C4-2B (cell line): ENCODE measurements around the gene AUTS2.

Source experiments
- H3K27ac ChIP-seq: fragments of 450-650 bp; 2 replicates; pipeline ENCODE4 v1.5.1; 2017
- CTCF ChIP-seq: fragments of 450-650 bp; conservative IDR thresholded peaks from 2 replicates; pipeline ENCODE4 v1.5.1; 2017; ENCODE audit warnings: mild to moderate bottlenecking
- ZFX ChIP-seq: fragments of 450-650 bp; IDR thresholded peaks from 2 replicates; pipeline ENCODE4 v1.6.1; 2017

The AUTS2 gene

GRCh38 chr7:69600710-69601519 is 2.6 kb downstream of the AUTS2 start:
- TF ChIP-seq CTCF (no peak), ZFX (no peak)
- no peak overlapping the region for H3K27ac ChIP-seq

- no peak overlapping the region for H3K27ac ChIP-seq
- TF ChIP-seq ZFX (no peak), CTCF (no peak)
These were observed 4.2 kb downstream of the AUTS2 start for GRCh38 chr7:69602522-69602921.

GRCh38 chr7:69603351-69603750 is 5.1 kb downstream of the AUTS2 start:
- no peak for TF ChIP-seq ZFX
- no peak for TF ChIP-seq CTCF
- no peak overlapping the region for H3K27ac ChIP-seq

GRCh38 chr7:69603937-69604494 is 5.7 kb downstream of the AUTS2 start:
- TF ChIP-seq CTCF = no peak
- no peak for TF ChIP-seq ZFX
- H3K27ac ChIP-seq = no peak overlapping the region

GRCh38 chr7:69605070-69605469 is 6.8 kb downstream of the AUTS2 start:
- H3K27ac ChIP-seq = no peak overlapping the region
- TF ChIP-seq CTCF = no peak
- TF ChIP-seq ZFX = no peak

GRCh38 chr7:69605546-69605945 is 7.3 kb downstream of the AUTS2 start:
- H3K27ac ChIP-seq = no peak overlapping the region
- no peak for TF ChIP-seq CTCF
- TF ChIP-seq ZFX = no peak

GRCh38 chr7:69608049-69608448 is 9.8 kb downstream of the AUTS2 start:
- no peak for TF ChIP-seq CTCF
- no peak overlapping the region for H3K27ac ChIP-seq
